Activated CD4-positive, alpha-beta T cell treated with anti-CD3 and anti-CD28 coated beads, Interleukin-2, amount 10 ng/mL, durations not matched to agents 7 days and 5 days (primary cell): ENCODE results near the gene GULP1. TPM values are rescaled to one million over a fixed set of nuclear protein-coding genes. Genes with fewer than 3 reads are reported as not detected.

Experiments
- CTCF ChIA-PET: fragments of 350-600 bp; sonication (Branson Sonifier 250); formaldehyde crosslinking; loops from one replicate; lab custom pipeline; 2021; ENCODE audit warnings: antibody characterized with exemption; lab: Charles Lee
- POLR2A ChIA-PET: fragments of 350-600 bp; sonication (Branson Sonifier 250); formaldehyde crosslinking; loops from one replicate; lab custom pipeline; 2021; ENCODE audit warnings: antibody characterized with exemption; lab: Charles Lee
- DNase-seq: peaks from one replicate; pipeline ENCODE4 v3.0.0-alpha.2; 2020
- H3K27ac Mint-ChIP-seq: one replicate; pipeline ENCODE4 v1.8.0; 2021; ENCODE audit warnings: mild to moderate bottlenecking, moderate library complexity, mixed read lengths
- H3K27me3 Mint-ChIP-seq: one replicate; pipeline ENCODE4 v1.8.0; 2021; ENCODE audit warnings: mixed read lengths
- H3K36me3 Mint-ChIP-seq: one replicate; pipeline ENCODE4 v1.8.0; 2021; ENCODE audit warnings: low read depth, mixed read lengths
- H3K4me1 Mint-ChIP-seq: one replicate; pipeline ENCODE4 v1.8.0; 2021; ENCODE audit warnings: mixed read lengths
- H3K4me3 Mint-ChIP-seq: one replicate; pipeline ENCODE4 v1.8.0; 2021; ENCODE audit warnings: mild to moderate bottlenecking, moderate library complexity, mixed read lengths
- H3K9me3 Mint-ChIP-seq: one replicate; pipeline ENCODE4 v1.8.0; 2021; ENCODE audit warnings: mixed read lengths
- total RNA-seq, 2 experiments: library from RNA; stranded (reverse); gene quantifications; one replicate each; pipeline ENCODE4 v1.2.3, GENCODE V29; 2021

Gene GULP1
- total RNA-seq, 2 experiments from 2014 or later, result not detected

- ChIA-PET CTCF (no interaction called here), POLR2A (no interaction called here)
- Mint-ChIP-seq H3K4me1 (no peaks in the 10 kb centered on the region), H3K27ac (no peak overlapping the region), H3K4me3 (no peak overlapping the region), H3K27me3 (no peaks in the 10 kb centered on the region), H3K36me3 (no peaks in the 10 kb centered on the region), H3K9me3 (no peaks in the 10 kb centered on the region)
- no peak for DNase-seq
Measured at GRCh38 chr2:188607501-188607900, 315.8 kb downstream of the GULP1 start.

GRCh38 chr2:188609321-188610049 lies 317.8 kb downstream of the GULP1 start:
- Mint-ChIP-seq H3K27me3 (no peaks in the 10 kb centered on the region), H3K4me3 (no peak overlapping the region), H3K9me3 (no peaks in the 10 kb centered on the region), H3K27ac (no peak overlapping the region), H3K4me1 (no peaks in the 10 kb centered on the region), H3K36me3 (no peaks in the 10 kb centered on the region)
- ChIA-PET CTCF (no interaction called here), POLR2A (interaction anchor here (0.6 kb wide), 1 partner anchor 511 kb away, joined by 3 read pairs; no protein-coding TSS in a partner anchor)
- DNase-seq, result no peak

- Mint-ChIP-seq H3K4me1 (no peaks in the 10 kb centered on the region), H3K27ac (no peak overlapping the region), H3K36me3 (no peaks in the 10 kb centered on the region)
Measured at GRCh38 chr2:188610050-188610444, 318.4 kb downstream of the GULP1 start.

GRCh38 chr2:188610827-188611226 lies 319.2 kb downstream of the GULP1 start:
- Mint-ChIP-seq H3K9me3 (no peaks in the 10 kb centered on the region), H3K27me3 (no peaks in the 10 kb centered on the region), H3K4me3 (no peak overlapping the region), H3K4me1 (no peaks in the 10 kb centered on the region), H3K27ac (no peak overlapping the region), H3K36me3 (no peaks in the 10 kb centered on the region)
- POLR2A ChIA-PET, result no interaction called here
- CTCF ChIA-PET, result no interaction called here
- no peak for DNase-seq

More at GRCh38 chr2:188610050-188610444, 318.4 kb downstream of the GULP1 start:
- DNase-seq, result no peak
- POLR2A ChIA-PET, result interaction anchor here (0.6 kb wide), 1 partner anchor 512 kb away, joined by 3 read pairs; no protein-coding TSS in a partner anchor
- no peak overlapping the region for H3K4me3 Mint-ChIP-seq
- no peaks in the 10 kb centered on the region for H3K9me3 Mint-ChIP-seq
- CTCF ChIA-PET, result no interaction called here
- no peaks in the 10 kb centered on the region for H3K27me3 Mint-ChIP-seq

GRCh38 chr2:188619146-188619545 lies 327.5 kb downstream of the GULP1 start:
- ChIA-PET POLR2A (no interaction called here), CTCF (no interaction called here)
- DNase-seq, result no peak
- Mint-ChIP-seq H3K27me3 (no peaks in the 10 kb centered on the region), H3K9me3 (no peaks in the 10 kb centered on the region), H3K27ac (no peak overlapping the region), H3K4me3 (no peak overlapping the region), H3K36me3 (no peaks in the 10 kb centered on the region), H3K4me1 (no peaks in the 10 kb centered on the region)

- H3K36me3 Mint-ChIP-seq, result no peaks in the 10 kb centered on the region
- no peaks in the 10 kb centered on the region for H3K27me3 Mint-ChIP-seq
- POLR2A ChIA-PET, result no interaction called here
- no peak for DNase-seq
- CTCF ChIA-PET, result no interaction called here
- no peaks in the 10 kb centered on the region for H3K9me3 Mint-ChIP-seq
- H3K4me3 Mint-ChIP-seq, result no peak overlapping the region
- no peak overlapping the region for H3K27ac Mint-ChIP-seq
- no peaks in the 10 kb centered on the region for H3K4me1 Mint-ChIP-seq
Measured at GRCh38 chr2:188620916-188621315, 329.2 kb downstream of the GULP1 start.

GRCh38 chr2:188622601-188623260 lies 331.1 kb downstream of the GULP1 start:
- H3K27me3 Mint-ChIP-seq, result no peaks in the 10 kb centered on the region
- CTCF ChIA-PET, result no interaction called here
- POLR2A ChIA-PET, result no interaction called here
- no peak overlapping the region for H3K4me3 Mint-ChIP-seq
- no peak for DNase-seq
- H3K36me3 Mint-ChIP-seq, result no peaks in the 10 kb centered on the region
- no peaks in the 10 kb centered on the region for H3K9me3 Mint-ChIP-seq
- H3K27ac Mint-ChIP-seq, result no peak overlapping the region
- no peaks in the 10 kb centered on the region for H3K4me1 Mint-ChIP-seq

GRCh38 chr2:188623995-188624643 lies 332.4 kb downstream of the GULP1 start:
- Mint-ChIP-seq H3K36me3 (no peaks in the 10 kb centered on the region), H3K4me3 (no peak overlapping the region), H3K27me3 (no peaks in the 10 kb centered on the region), H3K4me1 (no peaks in the 10 kb centered on the region), H3K9me3 (no peaks in the 10 kb centered on the region), H3K27ac (no peak overlapping the region)
- CTCF ChIA-PET, result no interaction called here
- no peak for DNase-seq
- POLR2A ChIA-PET, result no interaction called here

- no peak for DNase-seq
- H3K27ac Mint-ChIP-seq, result no peak overlapping the region
- no peaks in the 10 kb centered on the region for H3K9me3 Mint-ChIP-seq
- H3K27me3 Mint-ChIP-seq, result no peaks in the 10 kb centered on the region
- H3K36me3 Mint-ChIP-seq, result no peaks in the 10 kb centered on the region
- ChIA-PET POLR2A (no interaction called here), CTCF (no interaction called here)
- H3K4me3 Mint-ChIP-seq, result no peak overlapping the region
- H3K4me1 Mint-ChIP-seq, result no peaks in the 10 kb centered on the region
Measured at GRCh38 chr2:188627471-188627870, 335.8 kb downstream of the GULP1 start.

- POLR2A ChIA-PET, result no interaction called here
- no peaks in the 10 kb centered on the region for H3K36me3 Mint-ChIP-seq
- H3K9me3 Mint-ChIP-seq, result no peaks in the 10 kb centered on the region
- H3K27ac Mint-ChIP-seq, result no peak overlapping the region
- H3K4me1 Mint-ChIP-seq, result no peaks in the 10 kb centered on the region
- H3K4me3 Mint-ChIP-seq, result no peak overlapping the region
- no peaks in the 10 kb centered on the region for H3K27me3 Mint-ChIP-seq
- no peak for DNase-seq
- CTCF ChIA-PET, result no interaction called here
Measured at GRCh38 chr2:188628989-188629752, 337.5 kb downstream of the GULP1 start.

GRCh38 chr2:188629753-188630527 lies 338.3 kb downstream of the GULP1 start:
- H3K4me3 Mint-ChIP-seq, result no peak overlapping the region

GRCh38 chr2:188631037-188631809 lies 339.5 kb downstream of the GULP1 start:
- CTCF ChIA-PET, result no interaction called here
- no peak overlapping the region for H3K4me3 Mint-ChIP-seq
- no peaks in the 10 kb centered on the region for H3K9me3 Mint-ChIP-seq
- DNase-seq, result no peak
- H3K27ac Mint-ChIP-seq, result no peak overlapping the region
- no peaks in the 10 kb centered on the region for H3K36me3 Mint-ChIP-seq
- H3K4me1 Mint-ChIP-seq, result no peaks in the 10 kb centered on the region
- no peaks in the 10 kb centered on the region for H3K27me3 Mint-ChIP-seq
- POLR2A ChIA-PET, result no interaction called here

More at GRCh38 chr2:188629753-188630527, 338.3 kb downstream of the GULP1 start:
- ChIA-PET POLR2A (no interaction called here), CTCF (no interaction called here)
- DNase-seq, result no peak
- no peaks in the 10 kb centered on the region for H3K36me3 Mint-ChIP-seq
- H3K4me1 Mint-ChIP-seq, result no peaks in the 10 kb centered on the region
- H3K27ac Mint-ChIP-seq, result no peak overlapping the region
- H3K27me3 Mint-ChIP-seq, result no peaks in the 10 kb centered on the region
- H3K9me3 Mint-ChIP-seq, result no peaks in the 10 kb centered on the region
